ENCODE data around the gene GRIK2.

Gene GRIK2

GRCh38 chr6:101572627-101573026 lies 179.1 kb downstream of the GRIK2 start:
- no peaks in the 10 kb centered on the region for H3K36me3 ChIP-seq (ENCODE audit: control insufficient read depth, insufficient read depth, low read length)
- H3K4me3 ChIP-seq (ENCODE audit: low read length): no peak overlapping the region
- H3K9me3 ChIP-seq (ENCODE audit: control insufficient read depth, insufficient read depth, low read length): no peaks in the 10 kb centered on the region
- H3K27ac ChIP-seq (ENCODE audit: low read length): no peak overlapping the region
- no CpG with 5 or more reads among the region's 4 CpGs for WGBS (ENCODE audit: insufficient coverage, insufficient read length)
- no peak for DNase-seq (ENCODE audit: low read depth, low spot score)
- H3K27me3 ChIP-seq (ENCODE audit: control insufficient read depth, insufficient read depth, low read length): no peaks in the 10 kb centered on the region
- no peaks in the 10 kb centered on the region for H3K4me1 ChIP-seq (ENCODE audit: control insufficient read depth, insufficient read depth, low read length)

GRCh38 chr6:101577091-101577490 lies 183.6 kb downstream of the GRIK2 start:
- no peak overlapping the region for H3K27ac ChIP-seq (ENCODE audit: low read length)
- no peaks in the 10 kb centered on the region for H3K36me3 ChIP-seq (ENCODE audit: control insufficient read depth, insufficient read depth, low read length)
- no peak overlapping the region for H3K4me3 ChIP-seq (ENCODE audit: low read length)
- no peaks in the 10 kb centered on the region for H3K4me1 ChIP-seq (ENCODE audit: control insufficient read depth, insufficient read depth, low read length)
- H3K27me3 ChIP-seq (ENCODE audit: control insufficient read depth, insufficient read depth, low read length): no peaks in the 10 kb centered on the region
- H3K9me3 ChIP-seq (ENCODE audit: control insufficient read depth, insufficient read depth, low read length): no peaks in the 10 kb centered on the region
- no peak for DNase-seq (ENCODE audit: low read depth, low spot score)

- Histone ChIP-seq H3K9me3 (ENCODE audit: control insufficient read depth, insufficient read depth, low read length) (no peaks in the 10 kb centered on the region), H3K27ac (ENCODE audit: low read length) (no peak overlapping the region), H3K27me3 (ENCODE audit: control insufficient read depth, insufficient read depth, low read length) (no peaks in the 10 kb centered on the region), H3K4me3 (ENCODE audit: low read length) (no peak overlapping the region), H3K36me3 (ENCODE audit: control insufficient read depth, insufficient read depth, low read length) (no peaks in the 10 kb centered on the region), H3K4me1 (ENCODE audit: control insufficient read depth, insufficient read depth, low read length) (no peaks in the 10 kb centered on the region)
- DNase-seq (ENCODE audit: low read depth, low spot score): no peak
- WGBS (ENCODE audit: insufficient coverage, insufficient read length): no CpG with 5 or more reads among the region's 1 CpG
These were observed 184.8 kb downstream of the GRIK2 start for GRCh38 chr6:101578306-101578705.

- no peaks in the 10 kb centered on the region for H3K4me1 ChIP-seq (ENCODE audit: control insufficient read depth, insufficient read depth, low read length)
- DNase-seq (ENCODE audit: low read depth, low spot score): no peak
- no peaks in the 10 kb centered on the region for H3K9me3 ChIP-seq (ENCODE audit: control insufficient read depth, insufficient read depth, low read length)
- no peak overlapping the region for H3K27ac ChIP-seq (ENCODE audit: low read length)
- no peaks in the 10 kb centered on the region for H3K36me3 ChIP-seq (ENCODE audit: control insufficient read depth, insufficient read depth, low read length)
- H3K4me3 ChIP-seq (ENCODE audit: low read length): no peak overlapping the region
- no peaks in the 10 kb centered on the region for H3K27me3 ChIP-seq (ENCODE audit: control insufficient read depth, insufficient read depth, low read length)
These were observed 189.3 kb downstream of the GRIK2 start for GRCh38 chr6:101582792-101583191.

- no peak for DNase-seq (ENCODE audit: low read depth, low spot score)
- no peak overlapping the region for H3K4me3 ChIP-seq (ENCODE audit: low read length)
- H3K27me3 ChIP-seq (ENCODE audit: control insufficient read depth, insufficient read depth, low read length): no peaks in the 10 kb centered on the region
- H3K4me1 ChIP-seq (ENCODE audit: control insufficient read depth, insufficient read depth, low read length): no peaks in the 10 kb centered on the region
- H3K36me3 ChIP-seq (ENCODE audit: control insufficient read depth, insufficient read depth, low read length): no peaks in the 10 kb centered on the region
- no peaks in the 10 kb centered on the region for H3K9me3 ChIP-seq (ENCODE audit: control insufficient read depth, insufficient read depth, low read length)
- no peak overlapping the region for H3K27ac ChIP-seq (ENCODE audit: low read length)
These were observed 192.0 kb downstream of the GRIK2 start for GRCh38 chr6:101585501-101585900.

GRCh38 chr6:101588343-101588742 lies 194.8 kb downstream of the GRIK2 start:
- Histone ChIP-seq H3K4me3 (ENCODE audit: low read length) (no peak overlapping the region), H3K27me3 (ENCODE audit: control insufficient read depth, insufficient read depth, low read length) (no peaks in the 10 kb centered on the region), H3K36me3 (ENCODE audit: control insufficient read depth, insufficient read depth, low read length) (no peaks in the 10 kb centered on the region), H3K27ac (ENCODE audit: low read length) (no peak overlapping the region), H3K9me3 (ENCODE audit: control insufficient read depth, insufficient read depth, low read length) (no peaks in the 10 kb centered on the region), H3K4me1 (ENCODE audit: control insufficient read depth, insufficient read depth, low read length) (no peaks in the 10 kb centered on the region)
- DNase-seq (ENCODE audit: low read depth, low spot score): no peak
- WGBS (ENCODE audit: insufficient coverage, insufficient read length): no CpG with 5 or more reads among the region's 3 CpGs

- Histone ChIP-seq H3K4me3 (ENCODE audit: low read length) (no peak overlapping the region), H3K4me1 (ENCODE audit: control insufficient read depth, insufficient read depth, low read length) (peaks cover 1% of the 10 kb centered on the region; the same call in 1 of the 2 replicates), H3K36me3 (ENCODE audit: control insufficient read depth, insufficient read depth, low read length) (no peaks in the 10 kb centered on the region), H3K27me3 (ENCODE audit: control insufficient read depth, insufficient read depth, low read length) (no peaks in the 10 kb centered on the region), H3K27ac (ENCODE audit: low read length) (no peak overlapping the region), H3K9me3 (ENCODE audit: control insufficient read depth, insufficient read depth, low read length) (no peaks in the 10 kb centered on the region)
- no peak for DNase-seq (ENCODE audit: low read depth, low spot score)
These were observed 201.8 kb downstream of the GRIK2 start for GRCh38 chr6:101595276-101595675.

- no peak for DNase-seq (ENCODE audit: low read depth, low spot score)
- H3K27me3 ChIP-seq (ENCODE audit: control insufficient read depth, insufficient read depth, low read length): no peaks in the 10 kb centered on the region
These were observed 204.2 kb downstream of the GRIK2 start for GRCh38 chr6:101597693-101598092.

GRCh38 chr6:101605426-101605825 lies 211.9 kb downstream of the GRIK2 start:
- Histone ChIP-seq H3K9me3 (ENCODE audit: control insufficient read depth, insufficient read depth, low read length) (no peaks in the 10 kb centered on the region), H3K36me3 (ENCODE audit: control insufficient read depth, insufficient read depth, low read length) (no peaks in the 10 kb centered on the region), H3K27ac (ENCODE audit: low read length) (no peak overlapping the region), H3K4me3 (ENCODE audit: low read length) (no peak overlapping the region), H3K4me1 (ENCODE audit: control insufficient read depth, insufficient read depth, low read length) (no peaks in the 10 kb centered on the region), H3K27me3 (ENCODE audit: control insufficient read depth, insufficient read depth, low read length) (no peaks in the 10 kb centered on the region)
- DNase-seq (ENCODE audit: low read depth, low spot score): no peak
- WGBS (ENCODE audit: insufficient coverage, insufficient read length): 100% methylated on average over 2 of the region's 5 CpGs

More at GRCh38 chr6:101597693-101598092, 204.2 kb downstream of the GRIK2 start:
- no peak overlapping the region for H3K4me3 ChIP-seq (ENCODE audit: low read length)
- no peaks in the 10 kb centered on the region for H3K9me3 ChIP-seq (ENCODE audit: control insufficient read depth, insufficient read depth, low read length)
- no peak overlapping the region for H3K27ac ChIP-seq (ENCODE audit: low read length)
- WGBS (ENCODE audit: insufficient coverage, insufficient read length): no CpG with 5 or more reads among the region's 4 CpGs
- H3K4me1 ChIP-seq (ENCODE audit: control insufficient read depth, insufficient read depth, low read length): peaks cover 1% of the 10 kb centered on the region; the same call in 1 of the 2 replicates
- H3K36me3 ChIP-seq (ENCODE audit: control insufficient read depth, insufficient read depth, low read length): no peaks in the 10 kb centered on the region

- H3K27ac ChIP-seq (ENCODE audit: low read length): no peak overlapping the region
- H3K9me3 ChIP-seq (ENCODE audit: control insufficient read depth, insufficient read depth, low read length): no peaks in the 10 kb centered on the region
- H3K36me3 ChIP-seq (ENCODE audit: control insufficient read depth, insufficient read depth, low read length): no peaks in the 10 kb centered on the region
- H3K4me3 ChIP-seq (ENCODE audit: low read length): no peak overlapping the region
- no peaks in the 10 kb centered on the region for H3K27me3 ChIP-seq (ENCODE audit: control insufficient read depth, insufficient read depth, low read length)
- no peaks in the 10 kb centered on the region for H3K4me1 ChIP-seq (ENCODE audit: control insufficient read depth, insufficient read depth, low read length)
- no peak for DNase-seq (ENCODE audit: low read depth, low spot score)
These were observed 212.4 kb downstream of the GRIK2 start for GRCh38 chr6:101605874-101606273.

GRCh38 chr6:101607111-101607690 lies 213.7 kb downstream of the GRIK2 start:
- Histone ChIP-seq H3K27me3 (ENCODE audit: control insufficient read depth, insufficient read depth, low read length) (no peaks in the 10 kb centered on the region), H3K4me3 (ENCODE audit: low read length) (no peak overlapping the region), H3K4me1 (ENCODE audit: control insufficient read depth, insufficient read depth, low read length) (no peaks in the 10 kb centered on the region), H3K9me3 (ENCODE audit: control insufficient read depth, insufficient read depth, low read length) (no peaks in the 10 kb centered on the region), H3K27ac (ENCODE audit: low read length) (no peak overlapping the region), H3K36me3 (ENCODE audit: control insufficient read depth, insufficient read depth, low read length) (no peaks in the 10 kb centered on the region)
- WGBS (ENCODE audit: insufficient coverage, insufficient read length): no CpG with 5 or more reads among the region's 4 CpGs
- DNase-seq (ENCODE audit: low read depth, low spot score): no peak
